ENCODE data around the gene HYI.

HYI gene

GRCh38 chr1:43444151-43444828, 9.4 kb downstream of the HYI start:
- no peak for DNase-seq (ENCODE audit: low spot score)
- no peak for TF ChIP-seq CTCF (conservative IDR thresholded peaks at IDR 0.05; ENCODE audit: low read depth)
- POLR2A ChIA-PET (ENCODE audit: low non-redundant PET), result no interaction called here
- H3K27ac ChIP-seq, result peak overlapping the region; percentile 98
- CTCF ChIA-PET, result interaction anchor here (0.6 to 1.0 kb wide), 2 partner anchors 33 to 159 kb away, joined by 3 read pairs; partner anchors contain the start of gene C1orf210

GRCh38 chr1:43443197-43443946, 10.4 kb downstream of the HYI start:
- CTCF ChIA-PET, result no interaction called here
- POLR2A ChIA-PET (ENCODE audit: low non-redundant PET), result no interaction called here
- no peak for DNase-seq (ENCODE audit: low spot score)
- TF ChIP-seq CTCF (conservative IDR thresholded peaks at IDR 0.05; ENCODE audit: low read depth), result no peak
- peak overlapping the region; percentile 98 for H3K27ac ChIP-seq

- ChIA-PET POLR2A (ENCODE audit: low non-redundant PET) (no interaction called here), CTCF (no interaction called here)
- peak overlapping the region; percentile 98 for H3K27ac ChIP-seq
- no peak for DNase-seq (ENCODE audit: low spot score)
- no peak for TF ChIP-seq CTCF (conservative IDR thresholded peaks at IDR 0.05; ENCODE audit: low read depth)
Measured at GRCh38 chr1:43442756-43443155, 11.0 kb downstream of the HYI start.

GRCh38 chr1:43441894-43442637, 11.7 kb downstream of the HYI start:
- POLR2A ChIA-PET (ENCODE audit: low non-redundant PET), result no interaction called here
- TF ChIP-seq CTCF (conservative IDR thresholded peaks at IDR 0.05; ENCODE audit: low read depth), result no peak
- CTCF ChIA-PET, result no interaction called here
- peak overlapping the region; percentile 98 for H3K27ac ChIP-seq
- DNase-seq (ENCODE audit: low spot score), result no peak

- H3K27ac ChIP-seq, result peak overlapping the region; percentile 98; the same call in 1 of the 2 replicates
- no peak for DNase-seq (ENCODE audit: low spot score)
- POLR2A ChIA-PET (ENCODE audit: low non-redundant PET), result no interaction called here
- CTCF ChIA-PET, result interaction anchor here (0.5 to 0.7 kb wide), 3 partner anchors 50 to 159 kb away, joined by 3 read pairs; no protein-coding TSS in a partner anchor
- no peak for TF ChIP-seq CTCF (conservative IDR thresholded peaks at IDR 0.05; ENCODE audit: low read depth)
Measured at GRCh38 chr1:43441166-43441893, 12.4 kb downstream of the HYI start.

- TF ChIP-seq CTCF (conservative IDR thresholded peaks at IDR 0.05; ENCODE audit: low read depth), result no peak
- DNase-seq (ENCODE audit: low spot score), result no peak
- ChIA-PET POLR2A (ENCODE audit: low non-redundant PET) (no interaction called here), CTCF (interaction anchor here (0.8 kb wide), 1 partner anchor 25 kb away, joined by 3 read pairs; no protein-coding TSS in a partner anchor)
- H3K27ac ChIP-seq, result peak overlapping the region; percentile 98
Measured at GRCh38 chr1:43440358-43440757, 13.4 kb downstream of the HYI start.

All from RWPE1 (cell line).